HepG2 (cell line): ENCODE results near the gene TPO. TPM values are rescaled to one million over a fixed set of nuclear protein-coding genes. Genes with fewer than 3 reads are reported as not detected.

Experiments used
- ATAC-seq: fragments of 200-7000 bp; cut with Tn5 transposase; 3 replicates; pipeline ENCODE4 v1.9.1; 2020; ENCODE audit warnings: mild to moderate bottlenecking, moderate library complexity
- BruUV-seq: library from RNA; stranded (reverse); fragments of 400-500 nt; replicated peaks from 2 replicates; lab custom pipeline; 2021; lab: Mats Ljungman, UMichigan
- CTCF ChIA-PET: fragments of 300-600 bp; formaldehyde crosslinking; extraction: SDS; loops from one replicate; lab custom pipeline; 2021; ENCODE audit warnings: low total read pairs, inconsistent platforms, low intra/inter-chr PET ratio; lab: Yijun Ruan, JAX
- POLR2A ChIA-PET: fragments of 350-600 bp; sonication (Branson Sonifier 250); formaldehyde crosslinking; loops from one replicate; lab custom pipeline; 2020; ENCODE audit warnings: antibody characterized with exemption, inconsistent platforms; lab: Yijun Ruan, JAX
- DNase-seq: peaks from one replicate; pipeline ENCODE4 v3.0.0-alpha.2; 2015; ENCODE audit warnings: low spot score
- FAIRE-seq: peaks from 3 replicates; lab custom pipeline; 2011; peaks lifted over from hg19 to GRCh38; lab: Jason Lieb, UNC
- H2AFZ ChIP-seq: one replicate; pipeline ENCODE4 v1.6.1; 2011; ENCODE audit warnings: low read length, inconsistent platforms
- H3K27ac ChIP-seq: fragments of 300-600 bp; 3 replicates; pipeline ENCODE4 v1.8.0; 2011; ENCODE audit warnings: mixed run types, mild to moderate bottlenecking, mixed read lengths, low read length, inconsistent platforms; ENCODE audit not compliant: insufficient read depth; ENCODE audit errors: extremely low read length
- H3K27me3 ChIP-seq, 2 experiments: fragments of 200-600 bp in 1 of 2; 2 replicates in 1 of 2; 3 replicates in 1 of 2; pipeline versions ENCODE4 v1.6.0 to v1.8.0; 2011; ENCODE audit warnings: low read length in 2 of 2, mild to moderate bottlenecking in 2 of 2, moderate library complexity in 2 of 2, inconsistent platforms in 1 of 2; ENCODE audit not compliant: insufficient read depth in 2 of 2, control insufficient read depth in 1 of 2
- H3K36me3 ChIP-seq, 2 experiments: fragments of 200-600 bp in 1 of 2; replicated peaks in 1 of 2; 2 replicates in 1 of 2; 3 replicates in 1 of 2; pipeline versions ENCODE4 v1.5.1 to v1.8.0; 2011; ENCODE audit warnings: low read length in 2 of 2, inconsistent platforms in 1 of 2; ENCODE audit not compliant: insufficient read depth in 2 of 2, control insufficient read depth in 1 of 2
- H3K4me1 ChIP-seq: 2 replicates; pipeline ENCODE4 v1.5.1; 2012; ENCODE audit warnings: low read length, inconsistent platforms; ENCODE audit not compliant: insufficient read depth
- H3K4me2 ChIP-seq: 2 replicates; pipeline ENCODE4 v1.6.0; 2011; ENCODE audit warnings: low read depth, low read length, inconsistent platforms
- H3K4me3 ChIP-seq, 3 experiments: fragments of 200-600 bp in 1 of 3; sonication (generic), shearing (Covaris generic) in 1 of 3; replicated peaks in 1 of 3; 2 replicates each; pipeline ENCODE4 v1.5.1; 2011 to 2016; ENCODE audit warnings: low read length in 3 of 3, inconsistent platforms in 2 of 3, low read depth in 2 of 3, mild to moderate bottlenecking in 2 of 3, control low read depth in 1 of 3, mixed read lengths in 1 of 3; ENCODE audit not compliant: insufficient read depth in 1 of 3
- H3K79me2 ChIP-seq: one replicate; pipeline ENCODE4 v1.6.1; 2011; ENCODE audit warnings: low read length, inconsistent platforms; ENCODE audit not compliant: insufficient read depth
- H3K9ac ChIP-seq: 2 replicates; pipeline ENCODE4 v1.6.0; 2011; ENCODE audit warnings: mild to moderate bottlenecking, low read depth, low read length, inconsistent platforms; ENCODE audit not compliant: insufficient read depth
- H3K9me3 ChIP-seq: 2 replicates; pipeline ENCODE4 v1.5.1; 2012; ENCODE audit warnings: mild to moderate bottlenecking, low read length
- H4K20me1 ChIP-seq: 2 replicates; pipeline ENCODE4 v1.6.0; 2011; ENCODE audit warnings: inconsistent platforms, mild to moderate bottlenecking, low read length, moderate library complexity; ENCODE audit not compliant: insufficient read depth
- FOXO1 ChIP-seq: sonication (generic); formaldehyde crosslinking; IDR thresholded peaks from 2 replicates; pipeline ENCODE4 v1.4.0; 2020; ENCODE audit warnings: missing genetic modification reagents
- ISX ChIP-seq: sonication (generic); formaldehyde crosslinking; conservative IDR thresholded peaks from 2 replicates; pipeline ENCODE4 v1.5.0; 2020; ENCODE audit warnings: missing genetic modification reagents
- KDM3A ChIP-seq: IDR thresholded peaks from 2 replicates; pipeline ENCODE4 v1.6.1; 2018; ENCODE audit warnings: low read depth, missing compliant biosample characterization
- MLLT10 ChIP-seq: sonication (generic); formaldehyde crosslinking; IDR thresholded peaks from 2 replicates; pipeline ENCODE4 v1.4.0; 2020; ENCODE audit warnings: missing genetic modification reagents
- PHB2 ChIP-seq: fragments of 450-650 bp; IDR thresholded peaks from 2 replicates; pipeline ENCODE4 v1.6.1; 2018; ENCODE audit not compliant: partially characterized antibody
- POLR2A ChIP-seq, 2 experiments: IDR thresholded peaks; 2 replicates each; pipeline ENCODE4 v1.6.1; 2011; ENCODE audit warnings: low read depth in 2 of 2, low read length in 2 of 2, mild to moderate bottlenecking in 1 of 2, moderate library complexity in 1 of 2; ENCODE audit not compliant: insufficient read depth in 1 of 2
- TCF7L2 ChIP-seq: IDR thresholded peaks from 2 replicates; pipeline ENCODE4 v1.6.1; 2011; ENCODE audit warnings: mild to moderate bottlenecking, low read depth, low read length, moderate library complexity
- ZNF326 ChIP-seq: sonication (generic); formaldehyde crosslinking; IDR thresholded peaks from 2 replicates; pipeline ENCODE4 v1.4.0; 2020; ENCODE audit warnings: missing genetic modification reagents, borderline replicate concordance
- ZNF331 ChIP-seq: sonication (generic); formaldehyde crosslinking; IDR thresholded peaks from 2 replicates; pipeline ENCODE4 v1.4.0; 2020; ENCODE audit warnings: missing genetic modification reagents
- ZNF792 ChIP-seq: IDR thresholded peaks from 2 replicates; pipeline ENCODE4 v1.6.1; 2016
- WGBS: methylation state at CpG from one replicate; pipeline ENCODE4 v1.1.6; 2017; ENCODE audit warnings: low lambda C conversion rate; 5-methylcytosine and 5-hydroxymethylcytosine counted together
- in situ Hi-C: cut with HindIII; loops from 2 replicates; pipeline ENCODE4 v1.10.0; 2017; ENCODE audit warnings: low pct_unique_long_range_greater_than_20kb; ENCODE audit not compliant: extremely low pct_ligation_motif_present
- intact Hi-C: fragments of 100-400 bp; cut with micrococcal nuclease; formaldehyde crosslinking; loops from one replicate; pipeline ENCODE4 v1.10.0; 2022; ENCODE audit not compliant: unreplicated experiment
- polyA plus RNA-seq, 8 experiments: library from polyadenylated mRNA; depleted of rRNA in 3 of 8; stranded (reverse) in 7 of 8; unstranded in 1 of 8; fragments of >200 nt; fragmentation: Illumina TruSeq in 4 of 8; extraction: Trizol in 4 of 8; gene quantifications; 2 replicates each; pipeline versions ENCODE4 v1.2.1 to v1.2.3, GENCODE V29; 2011 to 2016; ENCODE audit warnings: low read depth in 4 of 8, missing spikeins in 1 of 8, mixed read lengths in 1 of 8; ENCODE audit not compliant: insufficient read depth in 1 of 8
- total RNA-seq, 5 experiments: library from RNA; depleted of rRNA; stranded (reverse); fragments of >200 nt; fragmentation: Illumina TruSeq; extraction: Trizol; gene quantifications; 2 replicates each; pipeline ENCODE4 v1.2.3, GENCODE V29; 2016; ENCODE audit warnings: low read depth in 1 of 5
- TF ChIP-seq, protein P1 (sequence below): sonication (generic); formaldehyde crosslinking; IDR thresholded peaks from 2 replicates; pipeline ENCODE4 v1.8.0; 2022; ENCODE audit warnings: mild to moderate bottlenecking, missing genetic modification reagents; ENCODE audit not compliant: insufficient replicate concordance
- TF ChIP-seq, protein P2 (sequence below): sonication (generic); formaldehyde crosslinking; IDR thresholded peaks from 2 replicates; pipeline ENCODE4 v1.4.0; 2020; ENCODE audit warnings: missing genetic modification reagents, borderline replicate concordance
- TF ChIP-seq, protein P3 (sequence below): sonication (generic); formaldehyde crosslinking; conservative IDR thresholded peaks from 2 replicates; pipeline ENCODE4 v1.4.0; 2020; ENCODE audit warnings: missing genetic modification reagents
- TF ChIP-seq, protein P4 (sequence below): sonication (generic); formaldehyde crosslinking; IDR thresholded peaks from 2 replicates; pipeline ENCODE4 v1.4.0; 2020; ENCODE audit warnings: missing genetic modification reagents

The TPO gene
- total and polyA plus RNA-seq, 2 of the 13 experiments (the other 11 are each of a cell fraction or from before 2014, with no cell fraction given): not detected

DNA sequence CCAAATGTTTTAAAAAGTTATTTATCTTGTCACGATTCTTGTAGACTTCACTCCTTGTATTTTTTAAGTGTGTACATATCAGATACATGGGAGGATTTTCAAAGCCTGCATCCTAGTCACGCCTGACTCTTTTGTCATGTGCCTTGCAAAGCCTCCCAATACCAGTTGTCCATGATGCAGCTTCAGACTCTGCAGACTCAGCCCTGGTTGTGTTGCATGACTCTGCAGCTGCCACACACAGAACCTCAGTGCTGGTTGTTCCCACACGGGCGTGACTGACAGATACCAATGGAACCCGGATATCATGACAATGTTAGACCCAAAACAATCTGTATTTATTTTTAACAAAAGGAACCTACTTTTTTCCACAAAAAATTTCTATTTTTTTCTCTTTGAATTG lies 38.2 kb downstream of the TPO start:
- no peaks in the 10 kb centered on the region for H4K20me1 ChIP-seq
- no peak for FAIRE-seq
- in situ Hi-C loops: no loop called here
- TF ChIP-seq FOXO1 (CRISPR knock-in tag): no peak
- TF ChIP-seq ISX (CRISPR knock-in tag): no peak
- TF ChIP-seq PHB2: no peak
- TF ChIP-seq, protein P1, sequence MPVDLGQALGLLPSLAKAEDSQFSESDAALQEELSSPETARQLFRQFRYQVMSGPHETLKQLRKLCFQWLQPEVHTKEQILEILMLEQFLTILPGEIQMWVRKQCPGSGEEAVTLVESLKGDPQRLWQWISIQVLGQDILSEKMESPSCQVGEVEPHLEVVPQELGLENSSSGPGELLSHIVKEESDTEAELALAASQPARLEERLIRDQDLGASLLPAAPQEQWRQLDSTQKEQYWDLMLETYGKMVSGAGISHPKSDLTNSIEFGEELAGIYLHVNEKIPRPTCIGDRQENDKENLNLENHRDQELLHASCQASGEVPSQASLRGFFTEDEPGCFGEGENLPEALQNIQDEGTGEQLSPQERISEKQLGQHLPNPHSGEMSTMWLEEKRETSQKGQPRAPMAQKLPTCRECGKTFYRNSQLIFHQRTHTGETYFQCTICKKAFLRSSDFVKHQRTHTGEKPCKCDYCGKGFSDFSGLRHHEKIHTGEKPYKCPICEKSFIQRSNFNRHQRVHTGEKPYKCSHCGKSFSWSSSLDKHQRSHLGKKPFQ (CRISPR knock-in tag): no peak
- TF ChIP-seq POLR2A (IDR thresholded peaks at IDR 0.05; ENCODE audit: insufficient read depth in 1 of 2, low read depth in 2 of 2, low read length in 2 of 2): no peak
- no peak for TF ChIP-seq ZNF331
- TF ChIP-seq TCF7L2: no peak
- no peak for TF ChIP-seq ZNF326 (CRISPR knock-in tag)
- TF ChIP-seq MLLT10 (CRISPR knock-in tag): no peak
- TF ChIP-seq ZNF792 (CRISPR knock-in tag): no peak
- TF ChIP-seq, protein P2, sequence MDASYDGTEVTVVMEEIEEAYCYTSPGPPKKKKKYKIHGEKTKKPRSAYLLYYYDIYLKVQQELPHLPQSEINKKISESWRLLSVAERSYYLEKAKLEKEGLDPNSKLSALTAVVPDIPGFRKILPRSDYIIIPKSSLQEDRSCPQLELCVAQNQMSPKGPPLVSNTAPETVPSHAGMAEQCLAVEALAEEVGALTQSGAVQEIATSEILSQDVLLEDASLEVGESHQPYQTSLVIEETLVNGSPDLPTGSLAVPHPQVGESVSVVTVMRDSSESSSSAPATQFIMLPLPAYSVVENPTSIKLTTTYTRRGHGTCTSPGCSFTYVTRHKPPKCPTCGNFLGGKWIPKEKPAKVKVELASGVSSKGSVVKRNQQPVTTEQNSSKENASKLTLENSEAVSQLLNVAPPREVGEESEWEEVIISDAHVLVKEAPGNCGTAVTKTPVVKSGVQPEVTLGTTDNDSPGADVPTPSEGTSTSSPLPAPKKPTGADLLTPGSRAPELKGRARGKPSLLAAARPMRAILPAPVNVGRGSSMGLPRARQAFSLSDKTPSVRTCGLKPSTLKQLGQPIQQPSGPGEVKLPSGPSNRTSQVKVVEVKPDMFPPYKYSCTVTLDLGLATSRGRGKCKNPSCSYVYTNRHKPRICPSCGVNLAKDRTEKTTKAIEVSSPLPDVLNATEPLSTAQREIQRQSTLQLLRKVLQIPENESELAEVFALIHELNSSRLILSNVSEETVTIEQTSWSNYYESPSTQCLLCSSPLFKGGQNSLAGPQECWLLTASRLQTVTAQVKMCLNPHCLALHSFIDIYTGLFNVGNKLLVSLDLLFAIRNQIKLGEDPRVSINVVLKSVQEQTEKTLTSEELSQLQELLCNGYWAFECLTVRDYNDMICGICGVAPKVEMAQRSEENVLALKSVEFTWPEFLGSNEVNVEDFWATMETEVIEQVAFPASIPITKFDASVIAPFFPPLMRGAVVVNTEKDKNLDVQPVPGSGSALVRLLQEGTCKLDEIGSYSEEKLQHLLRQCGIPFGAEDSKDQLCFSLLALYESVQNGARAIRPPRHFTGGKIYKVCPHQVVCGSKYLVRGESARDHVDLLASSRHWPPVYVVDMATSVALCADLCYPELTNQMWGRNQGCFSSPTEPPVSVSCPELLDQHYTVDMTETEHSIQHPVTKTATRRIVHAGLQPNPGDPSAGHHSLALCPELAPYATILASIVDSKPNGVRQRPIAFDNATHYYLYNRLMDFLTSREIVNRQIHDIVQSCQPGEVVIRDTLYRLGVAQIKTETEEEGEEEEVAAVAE (CRISPR knock-in tag): no peak
- TF ChIP-seq, protein P3, sequence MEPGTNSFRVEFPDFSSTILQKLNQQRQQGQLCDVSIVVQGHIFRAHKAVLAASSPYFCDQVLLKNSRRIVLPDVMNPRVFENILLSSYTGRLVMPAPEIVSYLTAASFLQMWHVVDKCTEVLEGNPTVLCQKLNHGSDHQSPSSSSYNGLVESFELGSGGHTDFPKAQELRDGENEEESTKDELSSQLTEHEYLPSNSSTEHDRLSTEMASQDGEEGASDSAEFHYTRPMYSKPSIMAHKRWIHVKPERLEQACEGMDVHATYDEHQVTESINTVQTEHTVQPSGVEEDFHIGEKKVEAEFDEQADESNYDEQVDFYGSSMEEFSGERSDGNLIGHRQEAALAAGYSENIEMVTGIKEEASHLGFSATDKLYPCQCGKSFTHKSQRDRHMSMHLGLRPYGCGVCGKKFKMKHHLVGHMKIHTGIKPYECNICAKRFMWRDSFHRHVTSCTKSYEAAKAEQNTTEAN (CRISPR knock-in tag): no peak
- TF ChIP-seq KDM3A (CRISPR knock-in tag): no peak
- TF ChIP-seq, protein P4, sequence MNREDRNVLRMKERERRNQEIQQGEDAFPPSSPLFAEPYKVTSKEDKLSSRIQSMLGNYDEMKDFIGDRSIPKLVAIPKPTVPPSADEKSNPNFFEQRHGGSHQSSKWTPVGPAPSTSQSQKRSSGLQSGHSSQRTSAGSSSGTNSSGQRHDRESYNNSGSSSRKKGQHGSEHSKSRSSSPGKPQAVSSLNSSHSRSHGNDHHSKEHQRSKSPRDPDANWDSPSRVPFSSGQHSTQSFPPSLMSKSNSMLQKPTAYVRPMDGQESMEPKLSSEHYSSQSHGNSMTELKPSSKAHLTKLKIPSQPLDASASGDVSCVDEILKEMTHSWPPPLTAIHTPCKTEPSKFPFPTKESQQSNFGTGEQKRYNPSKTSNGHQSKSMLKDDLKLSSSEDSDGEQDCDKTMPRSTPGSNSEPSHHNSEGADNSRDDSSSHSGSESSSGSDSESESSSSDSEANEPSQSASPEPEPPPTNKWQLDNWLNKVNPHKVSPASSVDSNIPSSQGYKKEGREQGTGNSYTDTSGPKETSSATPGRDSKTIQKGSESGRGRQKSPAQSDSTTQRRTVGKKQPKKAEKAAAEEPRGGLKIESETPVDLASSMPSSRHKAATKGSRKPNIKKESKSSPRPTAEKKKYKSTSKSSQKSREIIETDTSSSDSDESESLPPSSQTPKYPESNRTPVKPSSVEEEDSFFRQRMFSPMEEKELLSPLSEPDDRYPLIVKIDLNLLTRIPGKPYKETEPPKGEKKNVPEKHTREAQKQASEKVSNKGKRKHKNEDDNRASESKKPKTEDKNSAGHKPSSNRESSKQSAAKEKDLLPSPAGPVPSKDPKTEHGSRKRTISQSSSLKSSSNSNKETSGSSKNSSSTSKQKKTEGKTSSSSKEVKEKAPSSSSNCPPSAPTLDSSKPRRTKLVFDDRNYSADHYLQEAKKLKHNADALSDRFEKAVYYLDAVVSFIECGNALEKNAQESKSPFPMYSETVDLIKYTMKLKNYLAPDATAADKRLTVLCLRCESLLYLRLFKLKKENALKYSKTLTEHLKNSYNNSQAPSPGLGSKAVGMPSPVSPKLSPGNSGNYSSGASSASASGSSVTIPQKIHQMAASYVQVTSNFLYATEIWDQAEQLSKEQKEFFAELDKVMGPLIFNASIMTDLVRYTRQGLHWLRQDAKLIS (CRISPR knock-in tag): no peak

More for the DNA sequence above, 38.2 kb downstream of the TPO start:
- Histone ChIP-seq H3K4me3 (no peak overlapping the region), H3K4me2 (no peak overlapping the region), H3K27ac (no peak overlapping the region), H3K9me3 (no peaks in the 10 kb centered on the region), H3K36me3 (no peaks in the 10 kb centered on the region; a peak in 1 of 5 replicates), H2AFZ (no peak overlapping the region), H3K9ac (no peak overlapping the region), H3K79me2 (no peaks in the 10 kb centered on the region), H3K27me3 (peaks cover 3 to 37% of the 10 kb centered on the region in 2 experiments), H3K4me1 (no peaks in the 10 kb centered on the region)
- intact Hi-C loops: no loop called here
- CTCF ChIA-PET: no interaction called here
- ATAC-seq (no peak), DNase-seq (no peak)
- WGBS: 4% methylated on average over 5 of the region's 5 CpGs
- BruUV-seq: no TSS peak
- POLR2A ChIA-PET: no interaction called here
